ENCODE measurements around the gene H2BK1. TPM values are rescaled to one million over a fixed set of nuclear protein-coding genes. Genes with fewer than 3 reads are reported as not detected.
A peak's percentile ranks its signal among the peaks of the same experiment; 100 is the strongest.

The H2BK1 gene
- total and polyA plus RNA-seq, 2 donors: 0.25 TPM; not detected in 1

DNA sequence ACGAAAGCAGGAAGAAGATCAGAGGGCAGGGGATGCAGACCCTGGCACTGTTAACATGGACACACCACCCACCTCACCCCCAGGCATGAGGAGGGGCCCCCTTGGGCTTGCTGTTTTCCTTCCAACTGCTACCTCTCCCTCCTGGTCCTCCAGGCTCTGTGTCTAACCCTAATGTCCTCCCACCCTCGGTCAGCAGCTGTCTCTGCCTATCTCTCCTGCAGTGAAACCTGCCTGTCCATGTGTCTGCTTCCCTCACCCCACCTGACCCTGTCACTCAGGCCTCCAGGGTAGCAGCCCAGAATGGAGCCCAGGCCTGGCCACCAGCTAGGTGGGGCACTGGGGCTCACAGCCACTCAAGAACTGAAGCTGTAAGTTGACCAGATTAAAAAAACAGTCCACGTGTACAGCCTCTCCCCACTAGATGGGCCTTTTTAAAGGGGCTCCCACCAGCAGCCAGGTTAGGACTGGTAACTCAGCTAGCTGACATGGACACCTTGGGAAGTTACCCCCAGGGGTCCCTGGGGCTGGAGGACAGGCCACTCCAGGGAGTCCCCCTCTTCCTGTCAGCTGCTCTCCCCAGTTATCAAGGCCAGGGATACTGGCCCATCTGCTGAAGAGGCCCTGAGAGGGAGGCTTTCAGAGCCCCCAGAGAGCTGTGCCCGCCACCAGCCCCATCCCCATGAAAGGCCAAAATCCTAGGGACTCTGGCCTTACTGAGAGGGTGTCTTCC, 36.7 kb upstream of the H2BK1 start:
- Histone ChIP-seq H3K36me3 (ENCODE audit: control insufficient read depth in 2 of 2, insufficient read depth in 2 of 2, low read length in 1 of 2) (no peaks in the 10 kb centered on the region), H3K27ac (ENCODE audit: low read depth in 1 of 2, low read length in 1 of 2) (no peak overlapping the region), H3K9me3 (ENCODE audit: control insufficient read depth in 2 of 2, insufficient read depth in 1 of 2, low read length in 1 of 2) (peaks cover 0 to 4% of the 10 kb centered on the region in 2 donors), H3K4me1 (ENCODE audit: control insufficient read depth in 2 of 2, insufficient read depth in 2 of 2, low read length in 2 of 2) (peaks cover 31 to 71% of the 10 kb centered on the region in 2 donors), H3K4me3 (ENCODE audit: low read length in 2 of 2) (no peak overlapping the region), H3K27me3 (ENCODE audit: control insufficient read depth in 2 of 2, insufficient read depth in 1 of 2, low read length in 1 of 2) (peaks cover 74 to 80% of the 10 kb centered on the region in 2 donors)
- 76% methylated on average over 4 of the region's 4 CpGs for WGBS
- DNase-seq (ENCODE audit: low read depth in 6 of 9, low spot score in 9 of 9): no peak

DNA sequence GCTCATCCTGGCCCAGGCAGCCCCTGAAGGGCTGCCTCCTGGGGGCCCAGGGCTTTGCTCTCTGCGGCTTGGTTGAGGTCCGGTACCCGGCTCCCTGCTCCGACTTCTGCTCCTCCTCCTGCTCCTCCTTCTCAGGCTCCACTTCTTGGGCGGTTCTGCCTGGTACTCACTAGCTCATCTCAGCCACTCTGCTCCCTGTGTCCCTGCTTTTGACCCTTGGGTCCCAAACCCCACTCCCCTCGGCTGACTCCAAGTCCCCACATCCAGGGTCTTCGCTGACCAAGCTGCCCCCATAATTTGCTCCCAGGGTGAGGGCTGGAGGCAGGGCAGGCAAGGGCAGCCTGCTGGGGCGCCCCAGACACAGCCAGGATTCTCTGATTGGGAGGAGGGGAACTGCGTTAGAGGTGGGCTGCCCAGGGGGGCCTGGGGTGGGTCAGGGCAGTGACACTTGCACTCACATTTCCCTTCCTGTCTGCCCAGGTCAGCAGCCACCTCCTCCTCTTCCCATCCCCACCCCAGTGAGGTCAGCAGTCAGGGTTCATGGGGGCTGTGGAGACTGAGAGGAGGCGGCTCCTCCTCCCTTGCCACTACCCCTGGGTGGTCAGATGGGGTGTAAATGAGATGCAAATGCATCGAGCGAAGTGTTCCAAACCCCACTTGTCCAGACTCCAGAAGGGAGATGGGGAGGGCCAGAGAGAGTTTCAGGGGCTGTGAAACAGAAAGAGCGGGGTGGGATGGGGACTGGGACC, 36.0 kb upstream of the H2BK1 start:
- no peak overlapping the region for H3K4me3 ChIP-seq (ENCODE audit: low read length in 2 of 2)
- H3K4me1 ChIP-seq (ENCODE audit: control insufficient read depth in 2 of 2, insufficient read depth in 2 of 2, low read length in 2 of 2): peaks cover 31 to 67% of the 10 kb centered on the region in 2 donors
- no peak for DNase-seq (ENCODE audit: low read depth in 6 of 9, low spot score in 9 of 9)
- no peaks in the 10 kb centered on the region for H3K36me3 ChIP-seq (ENCODE audit: control insufficient read depth in 2 of 2, insufficient read depth in 2 of 2, low read length in 1 of 2)
- no peak overlapping the region for H3K27ac ChIP-seq (ENCODE audit: low read depth in 1 of 2, low read length in 1 of 2)
- 79% methylated on average over 13 of the region's 13 CpGs for WGBS
- H3K27me3 ChIP-seq (ENCODE audit: control insufficient read depth in 2 of 2, insufficient read depth in 1 of 2, low read length in 1 of 2): peaks cover 67 to 74% of the 10 kb centered on the region in 2 donors
- peaks cover 0 to 3% of the 10 kb centered on the region in 2 donors for H3K9me3 ChIP-seq (ENCODE audit: control insufficient read depth in 2 of 2, insufficient read depth in 1 of 2, low read length in 1 of 2)

DNA sequence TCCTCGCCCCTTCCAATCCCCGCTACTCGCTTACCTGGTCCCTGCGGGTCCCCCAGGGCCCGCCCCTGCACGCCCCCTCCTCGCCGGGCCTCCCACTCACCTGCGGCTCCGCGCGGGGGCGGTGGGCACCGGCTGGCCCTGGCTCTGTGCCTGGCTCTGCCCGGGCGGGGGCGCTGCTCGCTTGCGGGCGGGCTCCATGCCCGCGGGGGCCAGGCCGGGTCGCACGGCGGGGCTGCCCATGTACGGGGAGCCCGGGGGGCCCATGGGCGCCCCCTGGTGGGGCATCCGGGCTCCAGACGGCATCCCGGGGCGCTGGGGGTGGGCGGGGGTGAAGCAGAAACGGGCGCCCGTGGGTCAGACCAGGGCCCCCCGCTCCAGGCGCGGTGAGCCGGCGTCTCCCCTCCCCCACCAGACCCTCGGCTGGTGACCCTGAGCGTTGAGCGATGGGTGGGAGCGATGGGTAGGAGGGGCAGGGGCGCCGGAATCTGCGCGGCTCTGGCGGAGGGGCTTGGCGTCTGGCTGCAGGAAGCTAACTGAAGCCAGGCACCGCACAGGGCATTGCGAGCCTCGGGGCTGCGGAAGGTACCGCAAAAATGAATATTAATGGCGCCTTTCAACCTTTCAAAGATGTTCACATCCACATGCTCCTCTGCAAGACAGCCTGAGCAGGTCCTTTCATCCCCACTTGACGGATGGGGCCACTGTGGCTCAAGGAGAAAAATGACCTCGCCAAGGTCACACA, 35.2 kb upstream of the H2BK1 start:
- no peaks in the 10 kb centered on the region for H3K9me3 ChIP-seq (ENCODE audit: control insufficient read depth in 2 of 2, insufficient read depth in 1 of 2, low read length in 1 of 2)
- peaks cover 31 to 60% of the 10 kb centered on the region in 2 donors for H3K4me1 ChIP-seq (ENCODE audit: control insufficient read depth in 2 of 2, insufficient read depth in 2 of 2, low read length in 2 of 2)
- WGBS: 4% methylated on average over 60 of the region's 60 CpGs
- H3K36me3 ChIP-seq (ENCODE audit: control insufficient read depth in 2 of 2, insufficient read depth in 2 of 2, low read length in 1 of 2): peaks cover 0 to 5% of the 10 kb centered on the region in 2 donors
- H3K4me3 ChIP-seq (ENCODE audit: low read length in 2 of 2): peak overlapping the region in 1 of 2 donors; percentile 48
- peaks cover 59 to 66% of the 10 kb centered on the region in 2 donors for H3K27me3 ChIP-seq (ENCODE audit: control insufficient read depth in 2 of 2, insufficient read depth in 1 of 2, low read length in 1 of 2)
- H3K27ac ChIP-seq (ENCODE audit: low read depth in 1 of 2, low read length in 1 of 2): no peak overlapping the region
- peak in 3 of 9 donors; percentile 69 to 80 (median 77) for DNase-seq (ENCODE audit: low read depth in 6 of 9, low spot score in 9 of 9)

DNA sequence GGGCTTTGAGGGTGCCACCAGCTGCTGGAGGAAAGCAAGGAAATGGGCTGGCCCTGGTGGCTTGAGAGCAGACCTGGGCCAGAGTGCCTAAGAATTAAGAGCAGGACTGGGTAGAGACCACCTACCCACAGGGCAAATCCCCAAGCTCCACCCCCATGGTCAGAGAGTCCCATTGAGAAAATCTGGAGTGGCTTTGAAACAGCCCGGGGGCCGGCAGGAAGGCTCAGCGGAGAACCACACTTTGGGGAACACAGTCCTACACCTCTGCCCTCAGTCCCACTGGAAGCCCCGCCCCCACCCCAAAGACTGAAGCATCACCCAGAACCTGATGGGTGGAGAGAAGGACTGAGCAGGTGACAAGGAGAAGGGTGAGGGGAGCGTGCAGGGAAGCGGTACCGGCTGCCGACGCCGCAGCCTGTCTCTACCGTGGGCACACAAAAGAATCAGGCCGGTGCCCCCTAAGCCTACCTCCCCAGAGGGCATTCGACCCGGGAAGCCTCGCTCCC, 34.6 kb upstream of the H2BK1 start:
- Histone ChIP-seq H3K9me3 (ENCODE audit: control insufficient read depth in 2 of 2, insufficient read depth in 1 of 2, low read length in 1 of 2) (no peaks in the 10 kb centered on the region), H3K27me3 (ENCODE audit: control insufficient read depth in 2 of 2, insufficient read depth in 1 of 2, low read length in 1 of 2) (peaks cover 53 to 60% of the 10 kb centered on the region in 2 donors), H3K27ac (ENCODE audit: low read depth in 1 of 2, low read length in 1 of 2) (no peak overlapping the region), H3K4me3 (ENCODE audit: low read length in 2 of 2) (peak overlapping the region in 1 of 2 donors; percentile 48), H3K4me1 (ENCODE audit: control insufficient read depth in 2 of 2, insufficient read depth in 2 of 2, low read length in 2 of 2) (peaks cover 31 to 54% of the 10 kb centered on the region in 2 donors), H3K36me3 (ENCODE audit: control insufficient read depth in 2 of 2, insufficient read depth in 2 of 2, low read length in 1 of 2) (peaks cover 4 to 5% of the 10 kb centered on the region in 2 donors)
- 6% methylated on average over 15 of the region's 15 CpGs for WGBS
- no peak for DNase-seq (ENCODE audit: low read depth in 6 of 9, low spot score in 9 of 9)

DNA sequence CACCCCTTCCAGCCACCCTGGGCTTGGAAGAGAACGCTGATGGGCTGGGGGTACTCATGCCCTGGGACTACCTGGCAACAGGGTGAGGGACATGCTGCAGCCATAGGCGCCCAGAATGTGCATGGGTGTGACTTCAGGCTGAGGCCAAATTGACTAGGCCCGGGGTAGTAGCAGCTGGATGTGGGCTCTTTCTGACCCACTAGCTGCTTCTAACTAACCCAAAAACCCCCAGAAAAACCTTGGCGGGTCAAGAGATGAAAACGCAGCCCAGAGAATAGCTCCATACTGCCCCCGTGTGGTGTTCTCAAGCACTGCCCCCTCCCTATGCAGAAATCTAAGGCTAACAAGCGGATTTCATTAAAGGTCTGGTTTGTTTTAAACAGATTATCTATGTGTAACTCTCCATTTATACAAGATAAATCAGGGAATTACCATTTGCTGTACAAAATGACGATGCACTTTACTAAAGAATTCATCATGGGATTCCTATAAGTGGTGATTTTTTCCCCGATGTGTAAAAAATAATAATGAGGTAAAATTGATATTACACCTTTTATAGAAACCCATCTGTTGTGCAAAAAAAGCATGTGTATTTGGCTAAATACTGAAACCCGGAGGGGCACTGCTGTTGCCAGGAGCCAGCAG, 34.0 kb upstream of the H2BK1 start:
- DNase-seq (ENCODE audit: low read depth in 6 of 9, low spot score in 9 of 9): peak in 2 of 9 donors; percentile 75 to 79
- Histone ChIP-seq H3K27ac (ENCODE audit: low read depth in 1 of 2, low read length in 1 of 2) (peak overlapping the region in 1 of 2 donors; percentile 20), H3K36me3 (ENCODE audit: control insufficient read depth in 2 of 2, insufficient read depth in 2 of 2, low read length in 1 of 2) (peaks cover 4 to 7% of the 10 kb centered on the region in 2 donors), H3K9me3 (ENCODE audit: control insufficient read depth in 2 of 2, insufficient read depth in 1 of 2, low read length in 1 of 2) (no peaks in the 10 kb centered on the region), H3K4me3 (ENCODE audit: low read length in 2 of 2) (peak overlapping the region in 1 of 2 donors; percentile 21), H3K4me1 (ENCODE audit: control insufficient read depth in 2 of 2, insufficient read depth in 2 of 2, low read length in 2 of 2) (peaks cover 30 to 50% of the 10 kb centered on the region in 2 donors), H3K27me3 (ENCODE audit: control insufficient read depth in 2 of 2, insufficient read depth in 1 of 2, low read length in 1 of 2) (peaks cover 48 to 54% of the 10 kb centered on the region in 2 donors)
- 20% methylated on average over 10 of the region's 10 CpGs for WGBS

DNA sequence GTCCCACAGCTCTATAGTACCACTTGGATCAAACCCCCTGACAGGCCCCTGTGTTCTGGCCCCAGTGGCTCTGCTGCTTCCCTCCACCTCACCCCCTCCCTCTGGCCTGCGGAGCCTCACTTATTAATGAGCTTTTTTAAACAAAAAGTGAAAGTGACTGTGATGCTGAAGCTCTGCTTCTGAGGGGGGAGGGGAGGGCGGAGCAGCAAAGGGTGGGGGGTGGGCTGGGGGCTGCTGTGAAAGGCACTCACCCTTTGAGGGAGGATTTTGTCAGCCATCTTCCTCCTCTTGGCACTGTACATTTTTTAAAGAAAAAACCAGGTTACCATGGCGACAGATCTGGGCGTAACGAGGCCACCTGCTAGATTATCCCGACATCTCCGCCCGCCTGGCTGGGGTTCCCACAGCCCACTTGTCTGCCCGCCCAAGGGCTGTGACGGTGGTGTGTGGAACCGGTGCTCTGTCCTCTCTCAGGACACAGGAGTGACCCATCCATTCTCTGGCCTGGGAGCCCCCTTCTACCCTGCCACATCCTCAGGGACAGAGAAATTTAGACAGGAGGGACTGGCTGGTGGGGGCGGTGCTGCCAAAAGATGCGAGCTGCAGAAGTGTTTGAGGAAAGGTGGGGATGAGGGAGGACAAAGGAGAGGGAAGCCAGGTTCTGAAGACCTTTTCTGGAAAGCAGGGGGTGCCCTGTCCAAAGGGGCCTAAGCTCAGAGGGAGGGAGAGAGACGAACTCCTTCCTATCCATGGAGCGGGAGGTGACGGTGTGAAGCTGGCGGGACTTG, 33.3 kb upstream of the H2BK1 start:
- H3K4me1 ChIP-seq (ENCODE audit: control insufficient read depth in 2 of 2, insufficient read depth in 2 of 2, low read length in 2 of 2): peaks cover 23 to 48% of the 10 kb centered on the region in 2 donors
- WGBS: 15% methylated on average over 17 of the region's 17 CpGs

DNA sequence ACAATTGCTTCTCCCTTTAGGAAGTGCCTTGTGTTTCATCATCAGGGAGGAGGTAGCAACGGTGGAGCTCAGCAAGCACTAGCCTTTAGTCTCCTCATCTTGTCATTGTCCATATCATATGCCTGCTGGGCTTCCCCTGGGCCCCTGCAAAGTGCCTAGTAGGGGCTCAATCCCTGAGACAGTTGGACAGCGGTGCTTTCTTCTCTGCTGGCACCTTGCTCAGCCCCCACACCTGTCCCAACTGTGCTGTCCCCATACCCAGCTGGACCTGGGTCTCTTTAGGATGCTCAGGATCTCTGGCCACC, 32.7 kb upstream of the H2BK1 start:
- H3K4me3 ChIP-seq (ENCODE audit: low read length in 2 of 2): peak overlapping the region; percentile 23 to 47
- 28% methylated on average over 2 of the region's 2 CpGs for whole genome bisulfite sequencing
- peak overlapping the region in 1 of 2 donors; percentile 77 for H3K27ac ChIP-seq (ENCODE audit: low read depth in 1 of 2, low read length in 1 of 2)
- DNase-seq (ENCODE audit: low read depth in 6 of 9, low spot score in 9 of 9): no peak
- H3K9me3 ChIP-seq (ENCODE audit: control insufficient read depth in 2 of 2, insufficient read depth in 1 of 2, low read length in 1 of 2): no peaks in the 10 kb centered on the region
- peaks cover 22 to 43% of the 10 kb centered on the region in 2 donors for H3K4me1 ChIP-seq (ENCODE audit: control insufficient read depth in 2 of 2, insufficient read depth in 2 of 2, low read length in 2 of 2)
- peaks cover 35 to 41% of the 10 kb centered on the region in 2 donors for H3K27me3 ChIP-seq (ENCODE audit: control insufficient read depth in 2 of 2, insufficient read depth in 1 of 2, low read length in 1 of 2)
- H3K36me3 ChIP-seq (ENCODE audit: control insufficient read depth in 2 of 2, insufficient read depth in 2 of 2, low read length in 1 of 2): peaks cover 17 to 19% of the 10 kb centered on the region in 2 donors

More for the DNA sequence above, 33.3 kb upstream of the H2BK1 start:
- Histone ChIP-seq H3K27ac (ENCODE audit: low read depth in 1 of 2, low read length in 1 of 2) (peak overlapping the region; percentile 3 to 77), H3K27me3 (ENCODE audit: control insufficient read depth in 2 of 2, insufficient read depth in 1 of 2, low read length in 1 of 2) (peaks cover 41 to 47% of the 10 kb centered on the region in 2 donors), H3K4me3 (ENCODE audit: low read length in 2 of 2) (peak overlapping the region; percentile 23 to 47), H3K9me3 (ENCODE audit: control insufficient read depth in 2 of 2, insufficient read depth in 1 of 2, low read length in 1 of 2) (no peaks in the 10 kb centered on the region), H3K36me3 (ENCODE audit: control insufficient read depth in 2 of 2, insufficient read depth in 2 of 2, low read length in 1 of 2) (peaks cover 11 to 13% of the 10 kb centered on the region in 2 donors)
- DNase-seq (ENCODE audit: low read depth in 6 of 9, low spot score in 9 of 9): peak in 7 of 9 donors; percentile 65 to 90 (median 71)

Data from thymus (tissue), 11 donors.